ENCODE results near the gene PLXNB3.

The PLXNB3 gene

DNA sequence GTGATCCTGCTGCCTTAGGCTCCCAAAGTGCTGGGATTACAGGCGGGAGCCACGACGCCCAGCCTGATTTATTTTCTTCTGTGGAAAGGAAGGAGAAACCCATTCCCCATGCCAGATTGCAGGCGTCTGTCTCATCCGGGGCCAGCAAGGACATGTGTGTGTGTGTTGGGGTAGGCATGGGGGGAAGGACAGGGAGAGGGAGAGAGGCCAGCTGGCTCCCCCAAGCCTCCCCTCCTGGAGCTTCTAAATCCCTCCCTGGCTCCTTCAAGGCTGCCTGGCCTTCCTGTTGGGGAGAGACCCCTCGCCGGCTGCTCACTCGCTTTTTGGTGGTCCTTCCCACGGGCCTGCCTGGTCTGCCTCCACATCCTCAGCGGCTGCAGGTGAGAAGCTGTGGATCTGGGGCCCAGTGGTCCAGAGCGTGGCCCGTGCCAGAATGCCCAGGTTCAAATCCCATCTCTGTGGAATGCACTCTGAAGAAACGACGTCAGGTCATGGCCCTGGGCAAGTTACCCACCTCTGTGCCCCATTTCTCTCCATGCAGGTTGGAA, 1.3 kb upstream of the PLXNB3 start:
- DNase-seq = no peak

DNA sequence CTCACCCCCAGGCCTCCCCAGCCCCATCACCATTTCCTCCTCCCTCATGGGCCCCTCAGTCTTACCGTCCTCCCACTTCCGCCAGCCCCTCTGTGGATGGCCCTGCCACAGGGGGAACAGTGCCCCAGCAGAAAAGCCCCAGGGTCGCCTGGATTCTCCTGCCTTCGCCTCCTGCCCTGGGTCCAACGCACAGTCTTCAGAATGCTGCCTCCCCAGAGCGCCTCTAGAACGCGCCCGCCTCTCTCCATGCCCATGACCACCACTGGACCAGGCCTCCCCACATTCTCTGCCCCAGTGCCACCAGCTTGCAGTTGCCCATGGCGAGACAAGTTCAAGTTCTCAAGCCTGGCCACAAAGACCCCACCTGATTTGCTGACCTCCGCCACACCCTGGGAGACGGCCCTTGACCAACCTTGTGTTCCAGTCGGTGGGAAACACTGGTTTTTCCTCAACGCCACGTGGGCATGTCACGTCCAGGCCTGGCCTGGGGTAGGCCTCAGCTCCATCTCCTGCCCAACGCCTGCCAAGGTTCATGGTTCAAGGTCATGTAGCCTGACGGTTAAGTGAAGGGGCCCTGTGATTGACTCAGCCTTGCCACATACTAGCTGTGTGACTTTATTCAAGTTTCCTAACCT, 634 bp upstream of the PLXNB3 start:
- DNase-seq = no peak

DNA sequence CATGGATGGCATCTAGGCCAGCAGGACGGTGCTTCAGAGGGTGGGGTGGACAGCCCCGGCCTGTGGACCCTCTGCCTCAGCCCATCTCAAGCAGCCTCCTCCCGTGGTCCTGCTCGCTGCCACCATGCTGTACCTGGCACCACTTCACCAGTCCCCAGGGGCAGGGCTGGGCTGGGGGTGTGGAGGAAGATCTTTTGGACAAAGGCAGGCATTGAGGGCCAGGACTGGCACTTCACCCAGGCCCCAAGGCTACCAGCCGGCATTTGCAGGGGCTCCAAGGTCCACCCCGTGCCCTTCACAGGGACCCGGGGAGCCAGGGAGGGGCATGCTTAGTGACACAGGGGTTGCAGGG, 713 bp downstream of the PLXNB3 start:
- no peak for DNase-seq

DNA sequence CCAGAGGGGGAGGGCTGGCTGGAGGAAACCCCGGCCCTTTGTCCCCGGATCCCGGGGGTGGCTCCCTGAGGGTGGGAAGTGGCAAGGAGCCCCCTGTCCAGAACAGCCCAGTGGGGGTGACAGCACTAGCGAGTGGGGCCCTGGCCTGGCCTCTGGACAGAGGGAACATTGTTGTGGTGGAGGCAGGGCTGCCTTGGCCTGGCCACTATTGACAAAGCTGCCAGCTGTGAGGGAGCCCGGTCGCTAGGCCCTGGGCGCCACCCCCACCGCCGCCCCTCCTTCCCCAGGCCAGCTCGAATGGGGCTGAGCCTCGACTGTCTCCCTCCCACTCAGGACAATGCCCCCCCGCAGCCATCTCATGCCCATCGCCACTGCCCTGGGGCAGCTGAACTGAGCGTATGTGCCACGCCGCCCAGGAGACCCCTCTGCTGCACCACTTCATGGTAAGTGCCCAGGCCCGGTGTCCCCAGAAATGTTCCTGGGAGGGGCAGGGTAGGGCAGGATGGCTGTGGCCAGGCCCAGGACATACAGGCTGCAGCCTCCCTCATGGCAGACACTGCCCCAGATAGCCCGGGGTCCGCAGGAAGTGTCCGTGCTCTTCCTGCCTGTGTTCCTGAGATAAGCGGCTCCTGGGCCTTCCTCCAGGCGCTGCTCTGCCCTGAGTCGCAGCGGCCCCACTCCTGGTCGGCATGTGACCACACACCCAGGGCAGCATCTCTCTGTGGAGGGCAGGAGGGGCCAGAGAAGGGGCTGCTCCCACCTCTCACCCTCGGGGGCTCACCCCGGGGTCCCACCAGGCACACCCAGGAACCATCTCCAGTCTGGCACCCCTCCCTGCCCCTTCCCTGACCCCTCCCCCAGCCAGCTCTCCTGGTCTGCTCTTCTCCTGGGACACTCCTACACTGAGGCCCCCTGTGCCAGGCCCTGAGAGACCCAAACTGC, 1.4 kb downstream of the PLXNB3 start:
- DNase-seq = peak; percentile 8

DNA sequence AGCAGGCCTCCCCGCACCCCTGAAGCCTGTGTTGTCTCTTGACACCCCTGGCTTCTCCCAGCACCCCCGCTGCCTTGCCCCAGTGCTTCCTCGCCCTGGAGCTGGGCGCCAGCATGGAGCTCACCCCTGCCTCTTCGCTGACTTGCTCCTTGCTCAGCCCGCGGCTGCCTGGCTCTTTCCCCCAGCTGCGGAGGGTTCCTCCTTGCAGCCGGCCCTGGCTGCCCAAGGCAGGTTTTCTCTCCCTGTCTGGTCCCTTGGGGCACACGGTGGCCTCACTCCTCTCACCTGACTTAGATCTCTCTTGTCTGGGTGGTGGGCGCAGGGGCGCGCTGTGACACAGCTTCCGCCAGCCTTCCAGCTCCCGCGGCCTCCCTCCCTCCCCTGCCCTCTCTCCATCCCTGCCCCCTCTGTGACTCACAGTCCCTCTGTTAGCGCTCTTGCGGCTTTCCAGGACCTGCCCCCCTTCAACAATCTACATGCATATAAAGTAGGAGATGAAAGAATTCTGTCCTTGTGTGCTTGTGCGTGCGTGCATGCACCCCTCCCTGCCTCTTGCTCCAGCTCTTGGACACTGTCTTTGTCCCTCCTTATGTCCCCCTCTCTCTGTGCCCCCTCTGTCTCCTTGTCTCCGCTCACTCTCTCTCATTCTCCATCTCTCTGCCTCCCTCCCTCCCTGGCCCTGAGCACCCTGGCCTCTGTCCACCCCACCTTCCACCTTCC, 2.2 kb downstream of the PLXNB3 start:
- DNase-seq = peak; percentile 82

DNA sequence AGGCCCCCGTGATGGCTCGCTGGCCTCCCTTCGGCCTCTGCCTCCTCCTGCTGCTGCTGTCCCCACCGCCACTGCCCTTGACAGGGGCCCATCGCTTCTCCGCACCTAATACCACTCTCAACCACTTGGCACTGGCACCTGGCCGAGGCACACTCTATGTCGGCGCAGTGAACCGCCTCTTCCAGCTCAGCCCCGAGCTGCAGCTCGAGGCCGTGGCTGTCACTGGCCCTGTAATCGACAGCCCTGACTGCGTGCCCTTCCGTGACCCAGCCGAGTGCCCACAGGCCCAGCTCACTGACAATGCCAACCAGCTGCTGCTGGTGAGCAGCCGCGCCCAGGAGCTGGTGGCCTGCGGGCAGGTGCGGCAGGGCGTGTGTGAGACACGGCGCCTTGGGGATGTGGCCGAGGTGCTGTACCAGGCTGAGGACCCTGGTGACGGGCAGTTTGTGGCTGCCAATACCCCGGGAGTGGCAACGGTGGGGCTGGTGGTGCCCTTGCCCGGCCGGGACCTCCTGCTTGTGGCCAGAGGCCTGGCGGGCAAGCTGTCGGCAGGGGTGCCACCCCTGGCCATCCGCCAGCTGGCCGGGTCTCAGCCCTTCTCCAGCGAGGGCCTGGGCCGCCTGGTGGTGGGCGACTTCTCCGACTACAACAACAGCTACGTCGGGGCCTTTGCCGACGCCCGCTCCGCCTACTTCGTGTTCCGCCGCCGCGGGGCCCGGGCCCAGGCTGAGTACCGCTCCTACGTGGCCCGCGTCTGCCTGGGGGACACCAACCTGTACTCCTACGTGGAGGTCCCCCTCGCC, 3.0 kb downstream of the PLXNB3 start:
- no peak for DNase-seq

DNA sequence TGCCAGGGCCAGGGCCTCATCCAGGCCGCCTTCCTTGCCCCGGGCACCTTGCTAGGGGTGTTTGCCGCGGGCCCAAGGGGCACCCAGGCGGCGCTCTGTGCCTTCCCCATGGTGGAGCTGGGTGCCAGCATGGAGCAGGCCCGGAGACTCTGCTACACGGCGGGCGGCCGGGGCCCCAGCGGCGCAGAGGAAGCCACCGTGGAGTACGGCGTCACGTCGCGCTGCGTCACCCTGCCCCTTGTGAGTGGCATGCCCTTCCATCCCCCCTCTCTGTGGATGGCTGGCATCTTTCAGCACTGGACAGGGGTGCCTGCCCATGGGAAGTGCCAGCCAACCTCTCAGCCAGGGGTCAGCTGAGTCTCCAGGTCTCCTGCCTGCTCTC, 3.6 kb downstream of the PLXNB3 start:
- no peak for DNase-seq

DNA sequence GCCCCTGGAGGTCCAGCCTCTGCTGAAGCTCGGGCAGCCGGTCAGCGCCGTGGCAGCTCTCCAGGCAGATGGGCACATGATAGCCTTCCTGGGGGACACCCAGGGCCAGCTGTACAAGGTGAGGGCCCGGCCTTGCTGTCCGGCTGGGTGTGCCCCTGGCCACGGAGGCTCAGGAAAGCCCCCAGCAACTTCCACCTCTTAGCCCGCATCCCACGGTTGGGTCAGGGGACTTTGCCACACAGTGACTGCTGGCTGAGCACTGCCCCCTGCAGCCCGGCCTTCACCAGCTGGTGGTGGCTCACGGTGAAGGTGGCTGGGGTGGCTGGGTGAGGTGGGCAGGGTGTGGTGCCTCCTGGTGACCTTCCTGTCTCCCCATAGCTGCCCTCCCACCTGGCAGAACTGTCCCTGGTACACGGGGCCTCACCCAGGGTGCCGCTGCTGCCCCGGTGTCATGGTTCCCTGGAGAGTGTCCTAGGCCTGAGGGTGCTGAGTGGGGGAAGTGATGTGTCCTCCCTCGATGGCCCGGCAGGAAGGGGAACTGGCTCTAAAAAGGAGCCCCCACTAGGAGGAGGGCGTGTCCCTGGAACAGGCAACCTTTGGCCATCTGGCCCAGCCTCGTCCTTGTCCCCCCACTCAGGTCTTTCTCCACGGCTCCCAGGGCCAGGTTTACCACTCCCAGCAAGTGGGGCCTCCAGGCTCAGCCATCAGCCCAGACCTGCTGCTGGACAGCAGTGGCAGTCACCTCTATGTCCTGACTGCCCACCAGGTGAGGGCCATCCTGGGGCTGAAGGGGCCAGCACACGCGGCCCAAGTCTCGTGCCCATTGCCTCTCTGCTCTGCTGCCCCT, 4.5 kb downstream of the PLXNB3 start:
- DNase-seq = no peak

DNA sequence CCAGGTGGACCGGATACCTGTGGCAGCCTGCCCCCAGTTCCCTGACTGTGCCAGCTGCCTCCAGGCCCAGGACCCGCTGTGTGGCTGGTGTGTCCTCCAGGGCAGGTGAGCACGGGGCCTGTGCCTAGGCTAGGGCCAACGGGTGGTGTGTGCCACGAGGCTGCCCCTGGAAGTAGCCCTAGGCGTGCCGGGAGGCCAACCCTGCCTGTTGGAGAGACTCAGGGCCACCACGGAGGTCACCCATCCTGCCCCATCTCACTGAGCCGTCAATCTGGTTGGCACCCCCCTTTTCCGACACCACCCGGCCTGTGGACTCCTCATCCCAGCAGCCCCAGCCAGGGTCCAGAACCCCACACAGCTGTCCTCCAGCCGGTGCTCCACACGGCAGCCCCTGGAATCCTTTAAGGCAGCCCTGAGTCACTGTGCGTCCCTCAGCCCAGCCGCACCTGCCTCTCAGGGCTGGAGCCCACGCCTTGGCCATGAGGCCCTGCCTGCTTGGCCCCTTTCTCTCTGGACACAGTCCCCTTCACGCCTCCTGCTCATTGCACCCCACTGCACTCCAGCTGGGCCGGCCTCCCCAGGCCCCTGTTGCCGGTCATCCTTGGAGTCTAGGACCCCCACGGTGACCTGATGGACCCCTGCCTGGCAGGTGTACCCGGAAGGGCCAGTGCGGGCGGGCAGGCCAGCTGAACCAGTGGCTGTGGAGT, 5.3 kb downstream of the PLXNB3 start:
- no peak for DNase-seq

DNA sequence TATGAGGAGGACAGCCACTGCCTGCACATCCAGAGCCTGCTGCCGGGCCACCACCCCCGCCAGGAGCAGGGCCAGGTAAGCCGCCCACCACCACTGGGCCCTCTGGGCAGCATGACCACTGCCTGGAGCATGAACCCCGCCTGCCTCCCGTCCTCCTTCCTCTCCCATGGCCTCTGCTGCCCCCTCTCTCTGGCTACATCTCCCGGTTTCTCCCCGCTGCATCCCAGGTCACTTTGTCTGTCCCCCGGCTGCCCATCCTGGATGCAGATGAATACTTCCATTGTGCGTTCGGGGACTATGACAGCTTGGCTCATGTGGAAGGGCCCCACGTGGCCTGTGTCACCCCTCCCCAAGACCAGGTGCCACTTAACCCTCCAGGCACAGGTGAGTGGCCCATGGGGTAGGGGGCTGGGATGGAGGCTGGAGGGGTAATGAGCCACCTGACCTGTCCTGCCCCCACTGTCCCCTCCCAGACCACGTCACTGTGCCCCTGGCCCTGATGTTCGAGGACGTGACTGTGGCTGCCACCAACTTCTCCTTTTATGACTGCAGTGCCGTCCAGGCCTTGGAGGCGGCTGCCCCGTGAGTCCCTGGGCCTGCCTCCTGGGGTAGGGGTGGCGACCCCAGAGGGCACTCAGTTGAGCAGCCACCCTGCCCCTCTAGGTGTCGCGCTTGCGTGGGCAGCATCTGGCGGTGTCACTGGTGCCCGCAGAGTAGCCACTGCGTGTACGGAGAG, 6.0 kb downstream of the PLXNB3 start:
- DNase-seq = no peak

DNA sequence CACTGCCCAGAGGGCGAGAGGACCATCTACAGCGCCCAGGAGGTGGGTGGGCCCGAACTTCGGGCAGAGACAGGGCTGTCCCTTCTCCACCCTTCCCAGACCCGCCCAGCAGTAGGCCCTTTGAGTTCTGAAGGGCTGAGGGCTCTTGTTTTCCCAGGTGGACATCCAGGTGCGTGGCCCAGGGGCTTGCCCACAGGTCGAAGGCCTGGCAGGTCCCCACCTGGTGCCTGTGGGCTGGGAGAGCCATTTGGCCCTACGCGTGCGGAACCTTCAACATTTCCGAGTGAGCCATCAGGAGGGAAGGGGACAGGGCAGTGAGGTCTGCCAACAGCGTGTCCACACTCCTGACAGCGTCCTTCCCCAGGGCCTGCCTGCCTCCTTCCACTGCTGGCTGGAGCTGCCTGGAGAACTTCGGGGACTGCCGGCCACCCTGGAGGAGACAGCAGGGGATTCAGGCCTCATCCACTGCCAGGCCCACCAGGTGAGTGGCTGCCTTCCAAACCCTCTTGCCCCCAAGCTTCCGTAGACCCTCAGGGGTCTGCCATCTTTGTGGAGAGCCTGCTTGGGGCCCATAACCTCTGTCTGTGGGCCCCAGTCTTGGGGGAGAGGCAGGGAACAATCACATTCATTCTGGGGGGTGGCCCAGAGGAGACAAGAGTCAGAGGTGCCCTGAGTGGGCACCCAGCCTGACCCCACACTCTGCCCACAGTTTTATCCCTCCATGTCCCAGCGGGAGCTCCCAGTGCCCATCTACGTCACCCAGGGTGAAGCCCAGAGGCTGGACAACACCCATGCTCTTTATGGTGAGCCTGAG, 6.8 kb downstream of the PLXNB3 start:
- no peak for DNase-seq

DNA sequence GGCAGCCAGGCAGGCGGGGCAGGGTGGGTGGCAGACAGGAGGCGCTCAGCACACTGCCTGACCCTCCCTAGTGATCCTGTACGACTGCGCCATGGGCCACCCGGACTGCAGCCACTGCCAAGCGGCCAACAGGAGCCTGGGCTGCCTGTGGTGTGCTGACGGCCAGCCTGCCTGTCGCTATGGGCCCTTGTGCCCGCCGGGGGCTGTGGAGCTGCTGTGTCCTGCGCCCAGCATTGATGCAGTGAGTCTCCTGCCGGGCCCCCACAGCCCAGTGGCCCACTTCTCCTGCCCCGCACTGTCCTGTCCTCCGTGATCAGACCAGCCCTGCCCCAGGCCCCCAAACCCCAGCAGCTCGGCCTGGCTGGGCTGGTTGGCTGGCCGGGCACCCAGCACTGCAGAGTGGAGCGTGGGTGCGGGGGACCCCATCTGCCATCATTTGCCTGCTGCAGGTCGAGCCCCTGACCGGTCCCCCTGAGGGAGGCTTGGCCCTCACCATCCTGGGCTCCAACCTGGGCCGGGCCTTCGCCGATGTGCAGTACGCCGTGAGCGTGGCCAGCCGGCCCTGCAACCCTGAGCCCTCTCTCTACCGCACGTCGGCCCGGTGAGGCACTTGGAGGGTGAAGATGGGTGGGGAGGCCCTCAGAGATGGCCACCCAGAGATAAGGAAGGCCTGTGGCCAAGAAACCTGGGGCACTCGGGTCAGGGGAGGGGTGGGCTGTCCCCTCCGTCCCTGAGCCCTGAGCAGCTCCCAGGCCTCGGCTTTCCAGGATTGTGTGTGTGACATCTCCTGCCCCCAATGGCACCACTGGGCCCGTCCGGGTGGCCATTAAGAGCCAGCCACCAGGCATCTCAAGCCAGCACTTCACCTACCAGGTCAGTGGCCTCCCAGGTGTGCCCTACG, 7.6 kb downstream of the PLXNB3 start:
- DNase-seq = no peak

DNA sequence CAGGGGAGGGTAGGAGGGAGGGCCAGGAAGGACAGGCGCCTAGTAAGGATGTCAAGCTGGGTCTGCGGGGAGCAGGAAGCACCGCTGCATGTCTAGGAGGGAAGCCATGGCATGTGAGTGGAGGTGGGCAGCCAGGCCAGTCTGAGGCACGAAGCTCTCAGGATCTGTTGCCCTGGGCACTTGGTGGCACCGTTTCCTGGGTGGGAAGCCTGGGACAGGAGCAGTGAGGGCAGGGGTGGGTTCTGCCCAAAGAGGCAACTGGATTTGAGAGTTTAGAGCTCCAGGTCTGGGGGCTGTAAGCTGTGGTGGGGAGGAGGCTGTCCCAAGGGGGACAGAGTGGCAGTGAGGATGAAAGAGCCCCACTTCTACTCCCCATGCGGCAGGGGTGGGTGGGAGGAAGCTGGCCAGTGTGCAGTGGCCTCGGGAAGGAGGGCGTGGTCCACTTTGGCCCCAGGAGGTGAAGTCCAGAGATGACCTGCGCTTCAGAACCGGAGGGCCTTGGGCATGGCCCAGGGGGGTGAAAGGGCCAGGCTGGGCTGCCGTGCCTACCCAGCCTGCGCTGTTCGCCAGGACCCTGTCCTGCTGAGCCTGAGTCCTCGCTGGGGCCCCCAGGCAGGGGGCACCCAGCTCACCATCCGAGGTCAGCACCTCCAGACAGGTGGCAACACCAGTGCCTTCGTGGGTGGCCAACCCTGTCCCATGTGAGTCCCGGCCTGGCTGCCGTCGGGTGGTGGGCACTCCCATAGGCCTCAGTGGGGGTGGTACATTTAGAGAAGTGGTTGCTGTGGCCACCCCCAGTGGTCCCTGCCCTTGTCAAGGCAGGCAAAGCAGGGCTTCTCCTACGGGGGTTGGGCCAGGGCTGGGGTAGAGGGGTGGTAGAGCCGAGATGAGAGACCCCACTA, 8.5 kb downstream of the PLXNB3 start:
- DNase-seq = no peak

DNA sequence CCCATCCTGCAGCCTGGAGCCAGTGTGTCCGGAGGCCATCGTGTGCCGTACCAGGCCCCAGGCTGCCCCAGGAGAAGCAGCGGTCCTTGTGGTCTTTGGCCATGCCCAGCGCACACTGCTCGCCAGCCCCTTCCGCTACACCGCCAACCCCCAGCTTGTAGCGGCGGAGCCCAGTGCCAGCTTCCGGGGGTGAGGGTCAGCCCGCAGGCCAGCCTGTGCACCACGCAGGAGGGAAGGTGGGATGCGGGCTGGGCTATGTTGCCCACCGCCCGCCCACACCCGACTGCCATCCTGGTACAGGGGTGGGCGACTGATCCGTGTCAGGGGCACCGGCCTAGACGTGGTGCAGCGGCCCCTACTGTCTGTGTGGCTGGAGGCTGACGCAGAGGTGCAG, 9.2 kb downstream of the PLXNB3 start:
- DNase-seq = no peak

DNA sequence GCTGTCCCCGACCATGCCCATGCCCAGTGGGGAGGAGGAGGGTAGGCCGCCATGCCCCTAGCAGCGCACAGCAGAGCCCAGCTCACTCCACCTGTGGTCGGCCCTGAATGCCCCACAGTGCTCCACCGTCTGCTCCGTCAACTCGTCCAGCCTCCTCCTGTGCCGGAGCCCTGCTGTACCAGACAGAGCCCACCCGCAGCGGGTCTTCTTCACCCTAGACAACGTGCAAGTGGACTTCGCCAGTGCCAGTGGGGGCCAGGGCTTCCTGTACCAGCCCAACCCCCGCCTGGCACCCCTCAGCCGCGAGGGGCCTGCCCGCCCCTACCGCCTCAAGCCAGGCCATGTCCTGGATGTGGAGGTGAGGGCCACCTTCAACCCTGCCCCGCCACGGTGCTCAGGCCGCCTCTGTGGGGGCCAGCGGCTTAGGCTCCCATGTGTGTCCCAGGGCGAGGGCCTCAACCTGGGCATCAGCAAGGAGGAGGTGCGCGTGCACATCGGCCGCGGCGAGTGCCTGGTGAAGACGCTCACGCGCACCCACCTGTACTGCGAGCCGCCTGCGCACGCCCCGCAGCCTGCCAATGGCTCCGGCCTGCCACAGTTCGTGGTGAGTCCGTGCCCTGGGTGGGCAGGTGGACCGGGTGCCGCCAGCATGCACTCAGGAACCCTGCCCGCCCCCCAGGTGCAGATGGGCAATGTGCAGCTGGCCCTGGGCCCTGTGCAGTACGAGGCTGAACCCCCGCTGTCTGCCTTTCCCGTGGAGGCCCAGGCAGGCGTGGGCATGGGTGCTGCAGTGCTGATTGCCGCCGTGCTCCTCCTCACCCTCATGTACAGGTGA, 9.9 kb downstream of the PLXNB3 start:
- DNase-seq = no peak

DNA sequence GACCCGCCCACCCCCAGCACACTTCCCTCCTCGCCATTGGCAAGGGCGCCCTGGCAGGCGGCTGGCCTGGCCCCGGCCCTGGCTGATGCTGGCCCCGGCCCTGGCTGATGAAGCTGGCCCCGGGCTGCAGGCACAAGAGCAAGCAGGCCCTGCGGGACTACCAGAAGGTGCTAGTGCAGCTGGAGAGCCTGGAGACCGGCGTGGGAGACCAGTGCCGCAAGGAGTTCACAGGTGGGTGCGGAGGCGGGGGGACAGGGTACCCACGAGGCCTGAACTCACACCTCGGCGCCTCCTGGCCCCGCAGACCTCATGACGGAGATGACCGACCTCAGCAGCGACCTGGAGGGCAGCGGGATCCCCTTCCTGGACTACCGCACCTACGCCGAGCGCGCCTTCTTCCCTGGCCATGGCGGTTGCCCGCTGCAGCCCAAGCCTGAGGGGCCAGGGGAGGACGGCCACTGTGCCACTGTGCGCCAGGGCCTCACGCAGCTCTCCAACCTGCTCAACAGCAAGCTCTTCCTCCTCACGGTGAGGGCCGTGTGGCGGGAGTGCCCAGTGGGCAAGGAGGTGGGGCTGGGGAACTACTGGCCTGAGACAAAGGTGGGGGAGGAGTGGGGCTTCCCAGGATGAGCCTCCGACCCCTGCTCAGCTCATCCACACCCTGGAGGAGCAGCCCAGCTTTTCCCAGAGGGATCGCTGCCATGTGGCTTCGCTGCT, 10.7 kb downstream of the PLXNB3 start:
- DNase-seq = no peak
